BLaER1 (cell line): ENCODE measurements around the gene ZNF615.
"Not testable (repeated sequence)": the region's sequence is repeated elsewhere in the genome, so short reads cannot be mapped to it uniquely, and the experiment has no call there.

ENCODE experiments used
- H3K27ac ChIP-seq: shearing (Covaris generic); formaldehyde crosslinking; 2 replicates; pipeline ENCODE4 v1.8.1; 2022
- H3K27me3 ChIP-seq: shearing (Covaris generic); formaldehyde crosslinking; 2 replicates; pipeline ENCODE4 v1.8.1; 2022
- H3K36me3 ChIP-seq: shearing (Covaris generic); formaldehyde crosslinking; 2 replicates; pipeline ENCODE4 v1.8.1; 2022
- H3K4me1 ChIP-seq: shearing (Covaris generic); formaldehyde crosslinking; 2 replicates; pipeline ENCODE4 v1.8.1; 2022
- H3K4me2 ChIP-seq: shearing (Covaris generic); formaldehyde crosslinking; 2 replicates; pipeline ENCODE4 v1.8.1; 2022
- H3K4me3 ChIP-seq: shearing (Covaris generic); formaldehyde crosslinking; 2 replicates; pipeline ENCODE4 v1.8.1; 2022
- H3K9ac ChIP-seq: shearing (Covaris generic); formaldehyde crosslinking; 2 replicates; pipeline ENCODE4 v1.8.1; 2022
- H3K9me3 ChIP-seq: shearing (Covaris generic); formaldehyde crosslinking; 2 replicates; pipeline ENCODE4 v1.8.1; 2022
- H4K20me1 ChIP-seq: shearing (Covaris generic); formaldehyde crosslinking; 2 replicates; pipeline ENCODE4 v1.8.1; 2022
- Cebpa-rat ChIP-seq: shearing (Covaris generic); IDR thresholded peaks from 2 replicates; pipeline ENCODE4 v1.8.1; 2022

The ZNF615 gene

GRCh38 chr19:52022193-52022592 is 14.2 kb upstream of the ZNF615 start:
- H4K20me1 ChIP-seq: no peaks in the 10 kb centered on the region
- H3K4me3 ChIP-seq: no peak overlapping the region
- no peak overlapping the region for H3K4me2 ChIP-seq
- no peak for TF ChIP-seq Cebpa-rat
- peaks cover 97% of the 10 kb centered on the region for H3K36me3 ChIP-seq
- H3K9ac ChIP-seq: no peak overlapping the region
- no peak overlapping the region for H3K27ac ChIP-seq
- no peaks in the 10 kb centered on the region for H3K27me3 ChIP-seq
- peaks cover 99% of the 10 kb centered on the region for H3K9me3 ChIP-seq
- peaks cover 10% of the 10 kb centered on the region for H3K4me1 ChIP-seq

- no peaks in the 10 kb centered on the region for H4K20me1 ChIP-seq
- H3K4me2 ChIP-seq: no peak overlapping the region
- peaks cover 100% of the 10 kb centered on the region for H3K36me3 ChIP-seq
- H3K27me3 ChIP-seq: no peaks in the 10 kb centered on the region
- no peak overlapping the region for H3K4me3 ChIP-seq
- peaks cover 100% of the 10 kb centered on the region for H3K9me3 ChIP-seq
- no peaks in the 10 kb centered on the region for H3K4me1 ChIP-seq
- no peak overlapping the region for H3K27ac ChIP-seq
- H3K9ac ChIP-seq: no peak overlapping the region
- no peak for TF ChIP-seq Cebpa-rat
Measured at GRCh38 chr19:52020506-52020905, 12.5 kb upstream of the ZNF615 start.

- H3K9me3 ChIP-seq: peaks cover 52% of the 10 kb centered on the region
- peaks cover 43% of the 10 kb centered on the region for H3K36me3 ChIP-seq
- H4K20me1 ChIP-seq: no peaks in the 10 kb centered on the region
- no peak for TF ChIP-seq Cebpa-rat
- H3K4me2 ChIP-seq: no peak overlapping the region
- peaks cover 10% of the 10 kb centered on the region for H3K4me1 ChIP-seq
- H3K27ac ChIP-seq: no peak overlapping the region
- no peaks in the 10 kb centered on the region for H3K27me3 ChIP-seq
- H3K9ac ChIP-seq: no peak overlapping the region
- no peak overlapping the region for H3K4me3 ChIP-seq
Measured at GRCh38 chr19:52010674-52011073, 2.7 kb upstream of the ZNF615 start.

DNA sequence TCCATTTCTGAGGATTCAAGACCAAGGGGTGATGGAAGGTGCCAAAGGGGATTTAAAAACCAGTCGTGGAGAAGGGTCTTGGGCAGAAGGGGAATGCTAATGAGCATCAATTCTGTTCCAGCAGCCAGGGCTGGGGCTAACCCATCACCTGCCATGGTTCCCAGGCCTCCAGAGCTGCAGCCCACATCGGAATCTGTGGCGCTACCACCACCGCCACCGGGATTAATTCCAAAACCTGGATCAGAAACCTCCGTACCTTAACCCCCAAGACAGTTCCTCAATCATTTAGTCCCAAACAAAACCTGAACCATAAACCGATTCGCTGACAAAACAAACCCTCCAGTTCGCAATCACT is 583 bp downstream of the ZNF615 start:
- Histone ChIP-seq H3K4me2 (peak overlapping the region; percentile 91), H4K20me1 (no peaks in the 10 kb centered on the region), H3K36me3 (peaks cover 41% of the 10 kb centered on the region), H3K9me3 (peaks cover 56% of the 10 kb centered on the region), H3K4me1 (peaks cover 10% of the 10 kb centered on the region), H3K27me3 (no peaks in the 10 kb centered on the region), H3K4me3 (peak overlapping the region; percentile 82), H3K9ac (peak overlapping the region; percentile 92), H3K27ac (peak overlapping the region; percentile 94)
- TF ChIP-seq Cebpa-rat: no peak

- TF ChIP-seq Cebpa-rat: no peak
- Histone ChIP-seq H3K36me3 (peaks cover 84% of the 10 kb centered on the region), H3K4me3 (peak overlapping the region; percentile 41), H3K9ac (no peak overlapping the region), H3K4me1 (no peaks in the 10 kb centered on the region), H3K9me3 (peaks cover 96% of the 10 kb centered on the region), H3K4me2 (no peak overlapping the region), H3K27ac (no peak overlapping the region), H3K27me3 (no peaks in the 10 kb centered on the region), H4K20me1 (no peaks in the 10 kb centered on the region)
Measured at GRCh38 chr19:51994048-51994644, 13.9 kb downstream of the ZNF615 start.

GRCh38 chr19:51993422-51993821 is 14.6 kb downstream of the ZNF615 start:
- Histone ChIP-seq H3K9ac (no peak overlapping the region), H3K27ac (no peak overlapping the region), H3K9me3 (peaks cover 96% of the 10 kb centered on the region), H3K36me3 (peaks cover 76% of the 10 kb centered on the region), H3K4me2 (no peak overlapping the region), H4K20me1 (no peaks in the 10 kb centered on the region), H3K4me3 (peak overlapping the region; percentile 41), H3K27me3 (no peaks in the 10 kb centered on the region), H3K4me1 (no peaks in the 10 kb centered on the region)
- no peak for TF ChIP-seq Cebpa-rat

DNA sequence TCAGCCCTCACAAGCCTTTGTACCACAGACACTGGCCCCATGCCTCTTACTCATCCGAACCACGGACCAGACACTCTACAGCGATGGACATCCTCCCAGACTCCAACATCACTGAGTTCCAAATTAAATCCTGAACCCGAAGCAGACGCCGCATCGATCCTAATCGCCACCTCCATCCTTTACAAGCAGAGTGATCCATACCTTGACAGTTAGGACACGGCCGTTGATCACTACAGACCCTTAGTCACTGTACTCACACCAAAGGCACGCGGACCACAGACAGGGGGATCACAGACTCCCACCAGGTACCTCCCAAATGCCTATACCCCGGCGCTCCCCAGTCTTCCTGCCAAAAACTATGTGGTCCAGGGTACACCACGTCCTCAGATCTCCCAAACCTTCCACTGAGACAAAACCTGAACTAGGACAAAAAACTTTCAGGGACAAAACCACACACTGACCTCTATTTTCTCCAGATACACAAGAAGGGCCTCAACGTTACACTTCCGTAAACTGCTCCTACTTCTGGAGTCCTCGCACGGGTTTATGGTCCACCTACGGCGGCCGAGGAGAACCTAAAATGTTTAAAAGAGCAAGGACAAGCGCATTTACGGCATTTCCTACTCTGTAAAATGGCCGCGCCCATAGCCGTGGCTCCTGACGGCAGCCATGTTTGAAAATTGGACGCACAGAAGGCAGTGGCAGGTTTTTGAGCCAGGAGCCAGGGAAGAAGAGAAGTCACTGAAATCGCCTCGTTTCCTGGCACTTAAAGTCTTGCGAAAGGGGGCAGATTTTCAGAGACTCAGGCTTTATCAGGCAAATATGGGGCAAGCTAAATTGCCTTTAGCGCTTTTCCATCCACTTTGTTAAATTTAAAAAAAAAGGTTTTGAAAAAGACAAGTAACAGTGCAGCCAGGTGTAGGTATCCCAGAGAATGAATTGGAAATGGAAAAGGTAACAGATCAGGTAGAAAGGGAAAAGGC is 21.4 kb downstream of the ZNF615 start, which contains the start of gene ZNF350:
Gene ZNF350, minus strand, starts transcription at position 532 of the 983 bp plus-strand sequence. CDS start 12,480 bp downstream, outside the sequence.
- peak within 1 kb of the TSS; percentile 86 for H3K4me3 ChIP-seq
- TF ChIP-seq Cebpa-rat: no peak
- no peaks in the 10 kb centered on the region for H4K20me1 ChIP-seq
- H3K27ac ChIP-seq: peak within 1 kb of the TSS; percentile 85
- peaks cover 87% of the 10 kb centered on the region for H3K9me3 ChIP-seq
- peaks cover 37% of the 10 kb centered on the region for H3K36me3 ChIP-seq
- H3K27me3 ChIP-seq: no peaks in the 10 kb centered on the region
- peak within 1 kb of the TSS; percentile 90 for H3K9ac ChIP-seq
- peak within 1 kb of the TSS; percentile 96 for H3K4me2 ChIP-seq
- H3K4me1 ChIP-seq: peaks cover 9% of the 10 kb centered on the region

GRCh38 chr19:51983361-51983760 is 24.6 kb downstream of the ZNF615 start:
- Histone ChIP-seq H3K9ac (no peak overlapping the region), H3K27ac (no peak overlapping the region), H4K20me1 (no peaks in the 10 kb centered on the region), H3K4me1 (peaks cover 9% of the 10 kb centered on the region), H3K4me3 (no peak overlapping the region), H3K27me3 (no peaks in the 10 kb centered on the region), H3K9me3 (peaks cover 88% of the 10 kb centered on the region), H3K36me3 (peaks cover 58% of the 10 kb centered on the region), H3K4me2 (no peak overlapping the region)
- no peak for TF ChIP-seq Cebpa-rat

- H3K9ac ChIP-seq, H3K27ac ChIP-seq: not testable (repeated sequence)
- peaks cover 99% of the 10 kb centered on the region for H3K9me3 ChIP-seq
Measured at GRCh38 chr19:51980926-51981325, 27.1 kb downstream of the ZNF615 start.

More at GRCh38 chr19:51980926-51981325, 27.1 kb downstream of the ZNF615 start:
- peaks cover 82% of the 10 kb centered on the region for H3K36me3 ChIP-seq
- H3K27me3 ChIP-seq, H3K4me1 ChIP-seq, H3K4me3 ChIP-seq, H3K4me2 ChIP-seq, H4K20me1 ChIP-seq: not testable (repeated sequence)
